ENCODE results near the gene NFYC.
"Not testable (repeated sequence)": the region's sequence is repeated elsewhere in the genome, so short reads cannot be mapped to it uniquely, and the experiment has no call there.

The NFYC gene

GRCh38 chr1:40699787-40700186 is 8.3 kb downstream of the NFYC start:
- TF ChIP-seq CTCF (IDR thresholded peaks at IDR 0.05; ENCODE audit: low read depth, low read length), result no peak
- DNase-seq (ENCODE audit: extremely low read depth, low read depth), result no peak

GRCh38 chr1:40701684-40702083 is 10.2 kb downstream of the NFYC start:
- TF ChIP-seq CTCF (IDR thresholded peaks at IDR 0.05; ENCODE audit: low read depth, low read length), result no peak
- DNase-seq (ENCODE audit: extremely low read depth, low read depth), result no peak

GRCh38 chr1:40702810-40703209 is 11.3 kb downstream of the NFYC start:
- DNase-seq (ENCODE audit: extremely low read depth, low read depth), result not testable (repeated sequence)

- no peak for DNase-seq (ENCODE audit: extremely low read depth, low read depth)
- TF ChIP-seq CTCF (IDR thresholded peaks at IDR 0.05; ENCODE audit: low read depth, low read length), result no peak
Measured at GRCh38 chr1:40703316-40703715, 11.8 kb downstream of the NFYC start.

- DNase-seq (ENCODE audit: extremely low read depth, low read depth), result no peak
- TF ChIP-seq CTCF (IDR thresholded peaks at IDR 0.05; ENCODE audit: low read depth, low read length), result no peak
Measured at GRCh38 chr1:40704817-40705733, 13.6 kb downstream of the NFYC start.

GRCh38 chr1:40706626-40707025 is 15.1 kb downstream of the NFYC start:
- no peak for TF ChIP-seq CTCF (IDR thresholded peaks at IDR 0.05; ENCODE audit: low read depth, low read length)
- DNase-seq (ENCODE audit: extremely low read depth, low read depth), result no peak

GRCh38 chr1:40708750-40709099 is 17.2 kb downstream of the NFYC start:
- DNase-seq (ENCODE audit: extremely low read depth, low read depth), result peak; percentile 44
- no peak for TF ChIP-seq CTCF (IDR thresholded peaks at IDR 0.05; ENCODE audit: low read depth, low read length)
